GM12874 (cell line): ENCODE measurements around the gene PCDH12.

Source experiments
- TF ChIP-seq, protein P1 (sequence below): IDR thresholded peaks from 2 replicates; pipeline ENCODE4 v1.5.1; 2011; ENCODE audit warnings: low read depth, mild to moderate bottlenecking, control low read depth, low read length, moderate library complexity; ENCODE audit not compliant: insufficient read depth

The PCDH12 gene

DNA sequence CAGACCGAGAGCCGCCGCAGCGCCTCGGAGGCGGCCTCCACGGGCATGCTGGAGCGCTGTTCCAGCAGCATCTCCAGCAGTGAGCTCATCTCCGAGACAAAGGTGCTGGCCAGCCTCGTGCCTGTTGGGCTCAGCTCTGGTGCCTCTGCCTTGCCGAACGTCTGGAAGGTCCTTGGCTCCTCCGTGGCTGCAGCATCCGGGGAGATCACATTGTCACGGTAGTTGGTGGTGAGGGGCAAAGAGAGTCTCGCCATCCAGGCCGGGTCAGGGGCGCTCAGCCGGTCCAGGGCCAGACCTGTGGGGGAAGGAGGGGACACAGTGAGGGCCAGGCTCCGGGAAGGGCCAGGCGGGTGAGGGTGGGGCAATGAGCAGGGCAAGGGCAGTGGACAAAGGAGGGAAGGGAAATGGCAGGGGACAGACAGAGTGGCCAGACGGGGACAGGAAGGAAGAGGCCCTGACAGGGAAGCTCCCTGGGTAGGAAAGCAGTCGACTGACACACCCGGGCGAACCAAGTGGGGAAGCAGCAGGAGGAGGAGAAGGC, 12.4 kb downstream of the PCDH12 start:
- TF ChIP-seq, protein P1, sequence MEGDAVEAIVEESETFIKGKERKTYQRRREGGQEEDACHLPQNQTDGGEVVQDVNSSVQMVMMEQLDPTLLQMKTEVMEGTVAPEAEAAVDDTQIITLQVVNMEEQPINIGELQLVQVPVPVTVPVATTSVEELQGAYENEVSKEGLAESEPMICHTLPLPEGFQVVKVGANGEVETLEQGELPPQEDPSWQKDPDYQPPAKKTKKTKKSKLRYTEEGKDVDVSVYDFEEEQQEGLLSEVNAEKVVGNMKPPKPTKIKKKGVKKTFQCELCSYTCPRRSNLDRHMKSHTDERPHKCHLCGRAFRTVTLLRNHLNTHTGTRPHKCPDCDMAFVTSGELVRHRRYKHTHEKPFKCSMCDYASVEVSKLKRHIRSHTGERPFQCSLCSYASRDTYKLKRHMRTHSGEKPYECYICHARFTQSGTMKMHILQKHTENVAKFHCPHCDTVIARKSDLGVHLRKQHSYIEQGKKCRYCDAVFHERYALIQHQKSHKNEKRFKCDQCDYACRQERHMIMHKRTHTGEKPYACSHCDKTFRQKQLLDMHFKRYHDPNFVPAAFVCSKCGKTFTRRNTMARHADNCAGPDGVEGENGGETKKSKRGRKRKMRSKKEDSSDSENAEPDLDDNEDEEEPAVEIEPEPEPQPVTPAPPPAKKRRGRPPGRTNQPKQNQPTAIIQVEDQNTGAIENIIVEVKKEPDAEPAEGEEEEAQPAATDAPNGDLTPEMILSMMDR: no peak

- TF ChIP-seq, protein P1: no peak
These were observed 13.9 kb downstream of the PCDH12 start for GRCh38 chr5:141944076-141944475.

GRCh38 chr5:141942185-141942857, 15.7 kb downstream of the PCDH12 start:
- TF ChIP-seq, protein P1: no peak

- TF ChIP-seq, protein P1: no peak
These were observed 16.2 kb downstream of the PCDH12 start for GRCh38 chr5:141941779-141942178.

- TF ChIP-seq, protein P1: no peak
These were observed 16.7 kb downstream of the PCDH12 start for GRCh38 chr5:141941307-141941706.

DNA sequence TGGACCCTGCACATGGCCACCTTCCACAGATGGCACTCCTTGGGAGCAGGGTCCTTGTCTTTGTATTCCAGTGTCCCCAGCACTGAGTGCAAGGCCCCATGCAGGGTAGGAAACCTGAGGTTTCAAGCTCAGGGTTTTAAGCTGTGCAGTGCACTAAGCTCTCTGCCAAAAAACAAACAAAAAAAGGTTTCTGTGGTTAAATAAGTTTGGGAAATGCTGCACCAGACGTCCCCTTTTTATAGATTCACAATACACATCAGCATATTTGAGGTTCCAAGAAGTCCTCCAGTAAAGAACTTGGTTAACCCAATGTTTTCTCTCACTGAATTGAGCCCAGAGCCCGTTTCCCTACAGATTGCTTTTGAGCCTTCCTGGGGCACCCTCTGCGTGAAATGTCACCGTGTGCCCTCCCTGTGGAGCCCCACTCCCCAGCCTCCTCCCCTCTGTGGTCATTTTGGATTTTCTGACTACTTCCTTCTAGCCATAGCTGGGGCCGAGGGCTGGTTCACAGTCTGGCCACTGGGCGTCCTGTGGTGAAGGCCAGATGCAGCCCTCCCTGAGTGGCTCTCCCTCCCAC, 17.2 kb downstream of the PCDH12 start:
- TF ChIP-seq, protein P1: no peak

DNA sequence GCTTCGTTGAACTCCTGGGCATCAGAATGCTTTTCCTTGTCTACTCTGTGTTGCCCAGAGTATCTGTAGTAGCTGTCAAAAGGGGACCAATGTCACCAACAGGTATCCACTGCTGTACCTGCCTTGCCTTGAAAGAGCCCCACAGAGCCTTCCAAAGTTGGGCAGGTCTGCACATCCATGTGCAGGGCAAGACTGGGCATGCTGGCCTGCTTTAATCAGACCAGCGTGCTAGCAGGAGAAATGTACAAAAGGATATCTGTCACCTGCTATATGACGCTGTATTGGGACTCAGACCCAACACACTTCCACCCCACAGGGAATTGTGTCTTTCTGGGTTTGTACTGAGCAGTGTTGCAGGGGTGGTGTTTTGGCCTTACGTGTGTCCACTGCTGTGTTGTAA, 22.5 kb downstream of the PCDH12 start:
- TF ChIP-seq, protein P1: no peak
